Stimulated activated CD4-positive, alpha-beta T cell treated with anti-CD3 and anti-CD28 coated beads, TNF-alpha, amount 100 ng/mL, for 4 hours (primary cell): Measurements from ENCODE around the gene MYOM3.
"Not testable (repeated sequence)": the region's sequence is repeated elsewhere in the genome, so short reads cannot be mapped to it uniquely, and the experiment has no call there.

Experiments used
- DNase-seq, 3 experiments: peaks; one replicate each; pipeline ENCODE4 v3.0.0-alpha.2; 2020; ENCODE audit warnings: low read depth in 3 of 3

MYOM3 gene

DNA sequence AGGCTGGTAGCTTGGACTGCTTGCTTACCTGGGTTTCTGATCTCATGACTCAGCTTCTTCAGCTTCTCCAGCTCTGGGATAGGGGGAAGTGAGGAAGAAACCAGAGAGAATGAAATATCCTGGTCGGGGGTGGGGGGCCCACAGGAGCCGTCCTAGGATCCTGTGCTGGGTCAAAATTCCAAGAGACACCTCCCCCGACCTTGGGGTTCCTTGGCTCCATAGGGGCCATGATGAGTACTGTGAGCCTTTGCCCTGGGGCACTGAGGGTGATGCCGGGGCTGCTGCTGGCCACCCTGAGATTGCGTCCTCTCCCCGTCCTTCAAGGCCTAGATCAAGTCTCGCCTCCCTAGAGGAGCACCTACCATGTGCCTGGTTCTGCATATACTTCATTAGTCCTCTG is 40.0 kb downstream of the MYOM3 start:
- no peak for DNase-seq

DNA sequence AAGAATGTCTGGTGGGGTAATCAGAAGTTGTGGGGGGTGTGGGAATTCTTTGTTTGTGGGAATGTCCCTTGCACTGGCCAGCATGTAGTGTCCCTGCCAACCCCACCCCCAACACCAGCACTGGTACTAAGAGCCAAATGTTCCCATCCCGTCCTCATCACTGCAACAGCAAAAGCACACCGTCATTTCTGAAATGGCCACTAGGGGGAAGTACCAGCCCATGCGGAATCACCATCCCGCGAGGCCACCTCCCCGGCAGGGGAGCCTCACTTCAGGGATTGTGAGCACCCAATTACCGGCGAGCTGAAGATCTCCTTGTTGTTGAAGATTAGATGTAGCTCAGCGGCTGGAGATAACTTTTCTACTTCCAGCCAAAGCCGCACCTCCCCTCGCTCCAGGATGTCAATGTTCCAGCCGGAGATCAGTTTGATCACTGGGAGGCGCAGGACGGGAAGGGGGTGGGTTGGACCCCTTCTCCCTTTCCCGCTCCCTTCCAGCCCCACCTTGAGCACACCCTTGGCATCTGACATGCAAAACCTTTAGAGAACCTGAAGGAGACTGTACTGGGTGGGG is 41.0 kb downstream of the MYOM3 start:
- peak; percentile 45 to 56 (median 54) for DNase-seq

DNA sequence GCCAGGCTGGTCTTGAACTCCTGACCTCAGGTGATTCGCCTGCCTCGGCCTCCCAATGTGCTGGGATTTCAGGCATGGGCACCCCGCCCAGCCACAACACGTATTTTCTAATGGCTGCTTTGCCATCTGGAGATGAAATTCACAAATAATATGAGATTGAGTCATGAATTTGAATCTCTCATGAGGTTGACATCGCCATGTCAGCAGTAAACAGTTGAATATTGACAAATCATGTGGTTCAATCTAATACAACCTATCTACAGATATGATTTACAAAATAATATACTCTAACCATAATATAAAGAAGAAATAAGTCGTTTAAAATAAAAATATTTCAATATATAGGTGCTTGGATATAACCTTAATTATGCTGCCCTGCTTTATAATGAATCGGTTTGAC is 42.1 kb downstream of the MYOM3 start:
- no peak for DNase-seq

DNA sequence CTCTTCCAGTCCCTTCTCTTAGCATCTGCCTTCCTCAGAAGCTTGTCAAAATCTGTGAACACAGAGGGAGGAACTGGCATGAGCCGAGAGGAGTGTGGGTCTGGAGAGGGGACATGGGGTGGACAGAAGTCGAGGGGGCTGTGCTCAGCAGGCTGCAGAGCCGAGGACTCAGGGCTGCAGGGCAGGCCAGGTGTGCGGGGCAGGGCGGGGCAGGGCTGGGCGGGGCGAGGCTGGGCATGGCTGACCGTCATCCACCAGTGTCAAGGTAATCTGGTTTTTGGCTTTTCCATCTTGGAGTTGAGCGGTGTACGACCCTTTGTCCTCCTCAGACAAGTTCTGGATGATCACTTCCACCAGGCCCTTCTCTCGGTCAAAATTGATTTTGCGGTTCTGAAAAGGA is 44.0 kb downstream of the MYOM3 start:
- no peak for DNase-seq

DNA sequence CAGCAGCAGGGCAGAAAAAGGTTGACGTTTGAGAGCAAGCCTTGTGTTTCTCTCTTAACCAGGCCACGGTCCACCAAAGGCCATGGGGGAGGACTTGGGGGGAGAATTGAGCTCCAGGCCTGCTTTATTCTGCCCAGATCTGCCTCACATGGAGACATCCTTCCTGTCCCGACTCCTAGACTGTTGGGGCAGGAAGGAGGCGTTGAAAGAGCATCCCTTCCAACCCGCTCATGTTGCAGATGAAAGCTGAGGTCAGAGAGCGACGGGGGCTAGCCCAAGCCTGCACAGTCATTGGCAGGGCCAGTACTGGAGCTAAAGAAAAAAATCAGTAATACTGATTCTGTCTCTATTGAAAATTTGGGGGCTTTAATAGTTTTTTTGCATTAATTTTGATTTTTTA is 46.6 kb downstream of the MYOM3 start:
- no peak for DNase-seq

DNA sequence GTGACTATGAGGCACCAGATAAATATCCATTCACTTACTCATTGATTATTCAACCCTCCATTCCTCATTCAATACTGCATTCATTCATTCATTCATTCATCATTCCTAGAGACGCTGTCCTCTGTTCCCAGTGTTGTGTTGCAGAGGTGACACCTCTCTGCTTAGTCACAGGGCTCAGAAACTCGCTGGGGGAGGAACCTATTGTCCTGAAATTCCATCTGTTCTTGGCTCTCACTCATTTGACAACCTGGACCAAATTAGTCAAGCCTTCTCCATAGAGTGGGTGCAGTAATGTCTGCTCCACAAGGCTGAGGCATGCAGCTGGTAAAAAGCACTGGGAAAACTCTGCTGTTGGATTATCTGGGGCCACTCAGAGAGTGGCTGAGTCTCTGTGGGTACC is 49.7 kb downstream of the MYOM3 start:
- no peak for DNase-seq

DNA sequence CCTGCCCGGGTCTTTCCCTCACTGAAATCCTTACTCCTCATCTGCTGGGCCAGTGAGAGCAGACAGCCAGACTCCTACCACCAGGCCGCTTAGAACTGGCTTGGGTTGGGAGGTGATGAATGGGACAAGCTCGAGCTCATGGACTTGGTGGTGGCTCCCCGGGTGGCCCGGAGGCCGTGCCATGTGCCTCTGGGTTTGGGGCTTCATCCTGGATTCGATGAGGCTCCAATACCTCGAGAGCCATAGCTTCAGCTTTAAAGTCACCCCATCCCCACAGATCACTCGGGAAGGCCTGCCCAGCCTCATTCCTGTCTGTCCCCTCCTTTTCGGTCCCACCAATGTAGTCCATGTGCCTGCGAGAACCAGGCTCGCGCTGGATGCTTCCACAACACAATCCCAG is 51.5 kb downstream of the MYOM3 start:
- DNase-seq: no peak

DNA sequence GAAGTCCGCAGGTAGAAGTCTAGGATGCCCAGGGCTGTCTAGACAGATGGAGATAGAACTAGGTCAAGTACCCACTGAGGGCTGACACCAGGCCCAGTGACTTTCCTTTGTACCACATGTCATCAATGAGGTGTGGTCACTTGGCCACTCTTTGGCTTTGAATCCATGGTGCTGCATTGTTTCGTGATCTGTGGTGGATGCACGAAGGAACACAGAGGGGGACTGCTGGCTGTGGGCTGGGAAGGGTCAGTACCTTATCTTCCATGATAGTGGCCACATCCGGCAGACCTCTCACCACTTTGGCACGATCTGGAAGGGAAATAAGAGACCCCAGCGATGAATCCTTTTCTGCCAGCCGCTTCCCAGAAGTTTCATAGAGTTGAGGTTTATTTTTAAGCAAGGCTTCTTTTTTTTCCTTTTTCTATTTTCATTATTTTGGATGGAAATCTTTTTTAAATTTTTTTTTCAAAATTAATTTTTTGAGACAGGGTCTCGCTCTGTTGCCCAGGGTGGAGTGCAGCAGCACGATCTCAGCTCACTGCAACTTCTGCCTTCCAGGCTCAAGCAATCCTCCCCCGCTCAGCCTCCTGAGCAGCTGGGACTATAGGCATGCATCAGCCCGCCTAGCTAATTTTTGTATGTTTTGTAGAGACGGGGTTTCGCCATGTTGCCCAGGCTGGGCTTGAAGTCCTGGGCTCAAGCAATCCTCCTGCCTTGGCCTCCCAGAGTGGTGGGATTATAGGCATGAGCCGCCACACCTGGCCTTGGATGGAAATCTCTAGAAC is 53.1 kb downstream of the MYOM3 start:
- DNase-seq: no peak

DNA sequence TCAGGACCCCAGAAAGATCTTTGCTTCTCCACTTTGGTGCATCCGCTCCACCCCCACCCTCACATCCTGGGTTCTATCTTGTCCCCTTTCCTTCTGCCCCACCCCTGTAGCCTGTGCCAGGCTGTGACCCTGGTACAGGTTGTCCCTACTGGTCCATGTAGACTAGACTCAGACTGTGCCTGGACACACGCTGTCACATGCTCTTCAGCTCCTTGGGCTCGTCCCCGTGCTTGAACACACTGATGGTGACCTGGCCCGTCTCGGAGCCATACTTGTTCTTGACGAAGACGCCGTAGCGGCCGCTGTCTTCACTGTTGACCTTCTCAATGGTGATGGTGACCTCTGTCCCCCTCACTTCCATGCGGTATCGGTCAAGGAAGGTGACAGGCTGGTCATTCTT is 54.8 kb downstream of the MYOM3 start:
- no peak for DNase-seq

DNA sequence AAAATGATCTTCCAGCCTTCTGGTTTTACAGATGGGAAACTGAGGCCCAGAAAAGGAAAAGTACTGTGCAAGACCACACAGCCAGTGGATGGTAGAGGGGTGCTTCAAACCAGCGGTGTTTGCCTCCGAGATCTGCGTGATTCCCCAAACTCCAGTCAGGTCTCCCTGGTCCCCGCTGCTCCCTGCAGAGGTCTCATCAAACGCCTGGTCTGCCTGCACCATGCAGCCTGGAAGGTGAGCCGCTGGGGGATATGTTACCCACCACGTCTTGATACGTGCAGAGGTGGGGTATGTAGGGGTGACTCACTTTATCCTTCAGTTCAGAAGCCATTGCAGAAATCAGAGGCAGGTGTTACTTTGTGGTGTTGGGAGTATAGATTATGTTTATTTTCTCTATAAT is 56.3 kb downstream of the MYOM3 start:
- DNase-seq: no peak

DNA sequence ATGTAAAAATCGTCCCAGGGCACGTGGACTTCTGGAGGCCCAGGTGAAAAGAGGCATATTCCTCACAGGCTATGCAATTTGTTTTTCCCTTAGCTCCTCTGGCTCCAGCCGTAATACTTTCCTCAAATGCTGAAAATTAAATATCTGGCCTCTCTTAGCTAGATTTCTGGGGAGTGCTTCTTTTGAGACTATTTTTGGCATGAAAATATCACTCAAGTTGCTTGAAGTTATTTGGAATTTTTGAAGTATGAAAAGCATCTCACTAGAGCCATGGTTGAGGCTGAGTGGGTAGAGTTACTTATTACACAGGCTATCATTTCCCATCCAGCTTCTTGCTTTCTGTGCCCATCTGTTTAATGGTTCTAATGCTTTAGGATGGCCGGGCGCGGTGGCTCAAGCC is 59.7 kb downstream of the MYOM3 start:
- DNase-seq: no peak

DNA sequence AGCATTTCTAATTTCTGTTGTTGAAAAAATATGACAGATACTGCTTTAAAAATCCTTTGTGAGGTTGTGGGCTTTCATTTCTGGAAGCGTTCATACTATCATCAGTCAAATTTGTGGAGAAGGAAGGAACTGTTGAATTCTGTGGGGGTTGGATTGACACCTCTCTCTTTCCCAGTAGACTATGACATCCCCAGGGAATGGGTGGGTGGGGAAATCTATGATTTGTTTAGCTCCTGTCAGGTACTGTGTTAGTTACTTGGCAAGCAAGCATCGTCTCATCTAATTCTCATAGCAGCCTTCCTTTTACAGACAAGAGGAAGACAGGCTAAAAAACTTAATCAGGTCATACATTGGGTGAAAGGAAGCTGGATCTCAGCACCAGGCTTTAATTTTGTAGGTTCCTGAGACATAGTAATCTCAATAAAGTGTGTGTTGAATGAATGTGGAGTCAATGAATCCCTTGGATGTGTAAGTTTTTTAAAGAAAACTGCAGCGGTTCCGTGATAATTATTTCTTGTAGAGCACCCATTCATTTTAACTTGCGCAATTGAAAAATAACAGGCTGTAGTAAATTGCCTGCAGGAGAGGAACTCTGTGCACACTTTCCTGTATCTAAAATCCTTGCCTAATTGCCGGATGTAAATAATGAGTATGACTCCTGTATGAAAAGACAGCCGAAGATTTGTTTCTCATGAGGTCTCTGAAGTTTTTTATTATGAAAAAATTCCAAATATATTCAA is 60.6 kb downstream of the MYOM3 start:
- DNase-seq: no peak

DNA sequence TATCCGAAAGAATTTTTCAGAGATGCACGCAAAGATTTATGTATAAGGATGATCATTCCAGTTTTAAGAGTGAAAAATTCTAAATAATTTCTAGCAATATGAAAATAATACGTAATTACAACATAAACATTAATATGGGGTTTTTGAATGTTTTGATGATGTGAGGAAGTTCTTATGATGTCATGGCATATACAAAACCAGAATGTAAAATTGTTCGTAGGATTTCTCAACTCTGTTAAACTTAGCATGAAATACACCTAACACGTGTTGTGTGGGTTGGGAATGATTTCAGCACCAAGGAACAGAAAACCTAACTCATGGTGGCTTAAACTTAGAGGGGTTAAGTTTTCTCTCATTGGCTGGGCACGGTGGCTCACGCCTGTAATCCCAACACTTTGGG is 62.2 kb downstream of the MYOM3 start:
- no peak for DNase-seq

DNA sequence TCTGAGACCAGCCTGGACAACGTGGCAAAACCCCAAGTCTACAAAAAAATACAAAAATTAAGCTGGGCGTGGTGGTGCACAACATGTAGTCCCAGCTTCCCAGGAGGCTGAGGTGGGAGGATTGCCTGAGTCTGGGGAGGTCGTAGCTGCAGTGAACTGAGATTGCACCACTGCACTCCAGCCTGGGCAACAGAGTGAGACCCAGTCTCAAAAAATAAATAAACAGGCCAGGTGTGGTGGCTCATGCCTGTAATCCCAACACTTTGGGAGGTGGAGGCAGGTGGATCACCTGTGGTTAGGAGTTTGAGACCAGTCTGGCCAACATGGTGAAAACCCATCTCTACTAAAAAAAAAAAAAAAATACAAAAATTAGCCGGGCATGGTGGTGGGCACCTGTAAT is 63.0 kb downstream of the MYOM3 start:
- DNase-seq: not testable (repeated sequence)

DNA sequence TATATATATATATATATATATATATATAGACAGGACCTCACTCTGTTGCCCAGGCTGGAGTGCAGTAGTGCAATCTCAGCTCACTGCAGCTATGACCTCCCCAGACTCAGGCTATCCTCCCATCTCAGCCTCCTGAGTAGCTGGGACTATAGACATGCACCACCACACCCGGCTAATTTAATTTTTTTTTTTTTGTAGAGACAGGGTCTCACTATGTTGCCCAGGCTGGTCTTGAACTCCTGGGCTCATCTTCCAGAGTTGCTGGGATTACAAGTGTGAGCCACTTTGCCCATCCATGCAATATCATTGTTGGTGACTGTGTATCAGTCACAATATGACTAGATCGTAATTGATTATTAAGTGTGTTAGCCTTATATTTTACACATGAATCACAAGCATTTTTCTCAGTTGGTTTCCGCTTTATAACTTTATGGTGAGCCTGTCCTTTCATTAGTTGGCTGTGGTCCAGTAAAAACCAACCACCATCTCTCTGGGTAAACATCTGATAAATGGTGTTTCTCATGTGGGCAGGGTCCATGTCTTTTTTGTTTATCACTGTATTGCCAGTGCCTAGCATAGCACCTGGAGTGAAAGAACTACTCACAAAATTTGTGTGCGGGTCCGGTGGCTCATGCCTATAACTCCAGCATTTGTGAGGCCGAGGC is 63.6 kb downstream of the MYOM3 start:
- DNase-seq: no peak

DNA sequence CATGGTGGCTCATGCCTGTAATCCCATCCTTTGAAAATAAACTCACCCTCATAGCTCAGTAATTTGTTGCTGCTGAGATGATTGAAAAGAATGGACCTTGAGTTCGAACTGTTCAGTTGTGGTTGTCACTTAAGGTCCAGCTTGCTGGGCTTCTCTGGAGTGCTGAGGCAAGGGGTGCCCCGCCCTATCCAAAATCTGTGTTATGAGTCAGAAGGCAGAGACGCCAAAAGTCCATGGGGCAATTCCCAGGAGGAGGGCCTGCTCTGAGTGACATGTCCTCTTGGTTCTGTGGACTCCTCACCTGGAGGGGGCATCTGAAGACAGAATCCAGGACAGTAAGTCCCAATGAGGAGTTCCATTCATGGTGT is 64.8 kb downstream of the MYOM3 start:
- no peak for DNase-seq

DNA sequence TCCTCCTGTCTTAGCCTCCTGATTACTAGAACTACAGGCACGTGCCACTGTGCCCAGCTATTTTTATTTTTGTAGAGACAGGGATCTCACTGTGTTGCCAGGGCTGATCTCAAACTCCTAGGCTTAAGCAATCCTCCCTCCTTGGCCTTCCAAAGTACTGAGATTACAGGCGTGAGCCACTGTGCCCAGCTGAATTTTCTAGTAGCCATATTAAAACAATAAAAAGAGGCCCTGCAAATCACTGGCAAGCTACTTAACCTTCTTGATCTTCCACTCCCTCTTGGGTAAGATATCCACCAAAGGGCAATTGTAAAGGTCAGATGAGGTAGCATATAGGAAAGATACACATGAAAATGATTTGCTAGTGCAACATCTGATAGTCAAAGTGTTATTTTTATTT is 66.2 kb downstream of the MYOM3 start:
- DNase-seq: no peak

DNA sequence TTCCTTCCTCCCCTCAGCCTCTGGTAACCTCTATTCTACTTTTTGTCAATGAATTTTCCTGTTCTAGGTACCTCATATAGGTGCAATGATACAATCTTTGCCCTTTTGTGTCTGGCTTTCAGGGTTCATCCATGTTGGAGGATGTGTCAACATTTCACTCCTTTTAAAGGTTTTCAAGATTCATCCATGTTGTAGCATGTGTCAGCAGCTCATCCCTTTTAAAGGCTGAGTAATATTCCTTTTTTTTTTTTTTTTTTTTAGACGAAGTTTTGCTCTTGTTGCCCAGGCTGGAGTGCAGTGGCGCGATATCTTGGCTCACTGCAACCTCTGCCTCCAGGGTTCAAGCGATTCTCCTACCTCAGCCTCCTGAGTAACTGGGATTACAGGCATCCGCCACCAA is 67.3 kb downstream of the MYOM3 start:
- DNase-seq: not testable (repeated sequence)

DNA sequence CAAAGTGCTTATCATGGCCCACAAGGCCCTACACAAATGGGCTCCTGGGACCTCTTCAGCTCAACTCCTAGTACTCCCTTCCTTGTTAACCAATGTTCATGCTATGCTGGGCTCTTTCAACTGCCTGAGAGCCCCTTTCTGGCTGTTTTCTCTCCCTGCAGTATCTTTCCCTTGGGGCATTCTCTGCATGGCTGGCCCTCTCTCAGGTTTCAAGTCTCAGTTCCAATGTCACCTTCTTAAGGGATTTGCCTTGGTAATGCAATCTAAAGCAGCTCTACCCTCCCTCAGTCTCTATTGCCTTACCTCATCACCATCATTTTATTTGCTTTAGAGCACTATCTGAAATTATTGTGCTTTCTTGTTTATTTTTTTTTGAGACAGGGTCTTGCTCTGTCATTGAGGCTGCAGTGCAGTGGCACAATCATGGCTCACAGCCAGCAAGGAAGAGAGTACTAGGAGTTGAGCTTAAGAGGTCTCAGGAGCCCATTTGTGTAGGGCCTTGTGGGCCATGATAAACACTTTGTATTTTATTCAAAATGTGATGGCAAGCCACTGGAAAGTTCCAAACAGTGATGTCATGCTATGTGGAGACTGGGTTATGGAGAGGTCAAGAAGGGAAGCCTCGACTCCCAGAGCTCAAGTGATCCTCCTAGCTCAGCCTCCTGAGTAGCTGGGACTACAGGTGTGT is 68.4 kb downstream of the MYOM3 start:
- DNase-seq: no peak

DNA sequence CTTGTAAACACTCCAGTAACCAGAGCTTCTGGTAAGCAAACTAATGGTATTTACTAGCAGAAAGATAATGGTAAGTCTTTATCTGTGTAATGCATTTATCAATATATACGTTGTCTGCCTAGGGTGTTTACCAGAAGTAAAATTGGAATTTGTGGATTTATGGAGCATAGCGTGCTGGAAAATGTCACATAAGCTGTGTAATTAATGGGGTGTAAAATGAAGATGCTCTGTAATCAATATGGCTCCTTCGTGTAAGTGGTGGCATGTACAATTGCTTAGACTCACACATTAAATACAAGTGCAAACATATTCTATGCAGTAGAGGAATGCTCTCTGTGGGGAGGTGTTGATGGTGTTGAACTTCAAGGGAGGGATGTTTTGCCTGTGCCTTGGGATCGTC is 69.6 kb downstream of the MYOM3 start:
- DNase-seq: no peak

DNA sequence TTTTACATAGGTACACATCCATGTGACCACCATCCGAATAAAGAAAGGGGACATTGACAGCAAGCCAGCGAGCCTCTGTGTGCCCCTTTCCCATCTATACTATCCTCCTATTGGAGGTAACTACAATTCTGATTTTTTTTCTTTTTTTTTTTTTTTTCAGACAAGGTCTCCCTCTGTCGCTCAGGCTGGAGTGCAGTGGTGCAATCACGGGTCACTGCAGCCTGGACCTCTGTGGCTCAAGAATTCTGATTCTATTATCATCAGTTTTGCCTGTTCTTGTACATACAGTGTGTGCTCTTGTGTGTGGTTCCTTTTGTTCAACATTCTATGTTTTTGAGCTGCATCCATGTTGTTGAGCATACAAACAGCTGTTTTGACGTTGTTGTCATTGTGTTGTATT is 75.8 kb downstream of the MYOM3 start:
- no peak for DNase-seq

DNA sequence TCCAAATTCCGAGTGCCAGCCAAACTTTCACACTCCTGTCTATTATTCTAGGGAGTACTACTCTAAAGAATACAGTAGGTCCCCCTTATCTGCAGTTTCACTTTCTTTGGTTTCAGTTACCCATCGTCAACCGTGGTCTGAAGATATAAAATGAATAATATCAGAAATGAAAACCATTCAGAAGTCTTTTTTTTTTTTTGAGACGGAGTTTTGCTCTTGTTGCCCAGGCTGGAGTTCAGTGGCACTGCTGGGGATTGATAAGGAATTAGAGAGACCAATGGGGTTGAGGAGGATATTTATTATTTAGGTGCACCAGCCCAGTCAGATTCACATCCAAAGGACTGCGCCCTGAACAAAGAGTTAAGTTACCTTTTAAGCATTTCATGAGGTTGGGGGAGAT is 79.0 kb downstream of the MYOM3 start:
- DNase-seq: no peak
